Stimulated activated CD4-positive, alpha-beta T cell treated with anti-CD3 and anti-CD28 coated beads, Interleukin-12 subunit alpha, Interleukin-12 subunit beta, amount 100 ng/mL, for 4 hours (primary cell): ENCODE results near the gene CLDN2.
"Not testable (repeated sequence)": the region's sequence is repeated elsewhere in the genome, so short reads cannot be mapped to it uniquely, and the experiment has no call there.

ENCODE experiments used
- DNase-seq: peaks from one replicate; pipeline ENCODE4 v3.0.0-alpha.2; 2020

CLDN2 gene

GRCh38 chrX:106919932-106920452 lies at the start of gene CLDN2:
CLDN2 (plus strand) TSS chrX:106920402; CDS start chrX:106928229, 7,827 bp downstream.
- no peak for DNase-seq

- not testable (repeated sequence) for DNase-seq
These were observed 47.4 kb upstream of the CLDN2 start for GRCh38 chrX:106872796-106873195.

- no peak for DNase-seq
These were observed 46.1 kb upstream of the CLDN2 start for GRCh38 chrX:106874075-106874474.

DNA sequence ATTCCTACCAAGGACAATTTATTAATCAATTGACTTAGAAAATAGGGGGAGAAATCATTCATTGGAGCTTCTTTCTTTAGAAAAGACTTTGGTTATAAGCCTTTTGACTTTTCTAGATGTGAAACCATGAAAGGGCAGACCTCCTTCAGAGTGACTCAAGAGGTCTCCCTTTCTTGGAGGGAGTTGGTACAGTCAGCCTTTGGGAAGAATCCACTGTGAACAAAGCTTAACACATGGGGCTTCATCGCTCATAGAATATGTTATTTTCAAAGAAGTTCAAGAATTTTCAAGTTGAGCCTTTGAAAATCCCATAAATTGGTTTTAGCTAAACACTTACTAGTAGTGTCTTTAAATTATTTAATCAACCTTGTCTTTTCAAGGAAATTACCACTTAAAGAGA lies 45.1 kb upstream of the CLDN2 start:
- DNase-seq = no peak

DNA sequence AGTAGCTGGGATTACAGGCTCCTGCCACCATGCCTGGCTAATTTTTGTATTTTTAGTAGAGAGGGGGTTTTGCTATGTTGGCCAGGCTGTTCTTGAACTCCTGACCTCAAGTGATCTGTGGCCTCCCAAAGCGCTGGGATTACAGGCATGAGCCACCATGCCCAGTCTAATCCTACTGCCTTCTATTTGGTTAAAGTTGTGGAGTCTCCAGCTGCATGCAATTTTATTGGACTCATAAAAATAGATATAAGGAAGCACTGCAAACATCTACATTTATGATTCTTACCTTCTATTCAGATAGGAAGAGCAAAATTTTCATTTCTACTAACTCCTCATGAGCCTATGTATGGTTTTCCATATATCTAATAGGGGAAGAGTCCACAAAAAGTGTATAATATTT lies 30.7 kb upstream of the CLDN2 start:
- DNase-seq = no peak

GRCh38 chrX:106891762-106892460 lies 28.3 kb upstream of the CLDN2 start:
- DNase-seq = no peak

DNA sequence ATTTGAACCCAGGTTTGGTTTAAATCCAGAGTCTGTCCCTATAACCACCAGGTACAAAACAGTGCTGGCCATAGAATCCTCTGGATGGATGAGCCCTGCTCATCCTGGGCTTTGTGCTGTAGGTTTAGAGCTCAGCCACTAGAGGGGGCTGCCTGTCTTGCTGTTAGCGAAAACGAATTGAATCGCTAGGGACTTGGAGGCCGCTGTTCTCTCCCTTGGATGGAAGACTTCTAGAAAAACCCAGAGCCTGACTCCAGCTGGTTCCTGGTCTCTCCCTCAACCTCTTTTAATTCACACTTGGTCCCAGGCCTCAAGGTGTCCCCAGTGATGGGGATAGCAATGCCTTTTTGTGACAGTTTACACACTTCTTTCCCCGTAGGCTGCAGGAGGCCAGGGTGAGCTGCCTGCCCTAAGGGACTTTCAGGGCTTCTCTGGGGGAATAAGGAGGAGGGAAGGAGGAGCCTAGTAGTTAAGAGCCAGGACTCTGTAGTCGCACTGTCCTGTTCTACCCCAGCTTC lies 25.8 kb upstream of the CLDN2 start:
- peak; percentile 24 for DNase-seq

DNA sequence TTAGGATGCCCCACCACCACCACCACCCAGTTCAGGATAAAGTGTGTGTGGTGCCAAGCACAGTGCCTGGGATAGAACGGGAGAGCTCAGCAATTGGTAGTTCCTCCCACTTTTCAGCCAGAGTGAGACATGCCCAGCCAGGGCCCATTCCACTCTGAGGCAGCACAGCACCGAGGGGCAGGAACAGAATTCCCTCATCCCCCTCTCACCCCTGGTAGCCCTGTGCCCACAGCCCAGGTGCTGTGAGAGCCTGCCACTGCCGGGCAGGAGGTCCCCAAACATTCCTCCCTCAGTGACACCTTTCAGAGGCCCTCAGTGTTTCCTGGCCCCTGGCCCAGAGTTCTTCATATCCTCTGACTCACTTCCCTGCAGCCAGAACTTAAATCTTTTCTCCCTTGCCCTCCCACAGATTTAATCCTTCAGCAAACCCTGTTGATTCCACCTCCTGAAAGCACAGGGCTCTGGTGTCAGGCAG lies 25.2 kb upstream of the CLDN2 start:
- no peak for DNase-seq

DNA sequence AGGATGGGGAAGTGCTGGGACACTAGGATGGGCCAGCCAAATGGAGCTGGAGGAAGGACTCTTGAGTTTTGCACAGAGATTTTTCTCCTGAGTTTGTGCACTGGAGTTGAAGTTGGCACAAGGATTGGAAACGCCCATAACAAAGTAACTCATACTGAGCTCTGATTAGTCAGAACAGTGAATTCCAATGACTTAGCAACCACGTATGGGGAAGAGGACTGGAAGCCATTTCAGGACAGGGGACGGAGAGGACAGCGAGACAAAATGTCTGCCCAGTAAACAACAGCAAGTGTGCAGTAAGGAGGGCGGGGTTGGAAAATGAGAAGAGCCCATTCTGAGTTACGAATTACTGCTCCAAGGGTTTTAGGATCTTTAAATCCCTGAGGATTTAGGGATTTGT lies 22.9 kb upstream of the CLDN2 start:
- DNase-seq = no peak

- no peak for DNase-seq
These were observed 21.7 kb upstream of the CLDN2 start for GRCh38 chrX:106898462-106898861.

DNA sequence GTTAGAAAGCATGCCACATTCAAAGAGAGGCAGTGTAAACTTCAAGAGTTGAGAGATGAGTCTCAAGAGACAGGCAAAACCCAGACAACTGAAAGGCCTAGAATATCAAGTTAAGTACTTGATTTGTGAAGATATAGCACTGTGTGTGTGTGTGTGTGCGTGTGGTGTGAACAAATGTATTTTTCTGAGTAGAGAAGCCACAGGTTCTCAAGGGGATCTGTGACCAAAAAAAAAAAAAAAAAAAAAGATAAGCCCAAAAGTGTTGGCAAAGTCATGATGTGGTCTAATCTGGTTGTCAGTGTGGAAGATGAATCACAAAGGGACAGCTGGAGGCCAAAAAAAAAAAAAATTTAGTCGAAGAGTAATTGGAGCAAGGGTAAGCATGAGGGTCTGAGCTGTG lies 20.9 kb upstream of the CLDN2 start:
- DNase-seq = no peak

DNA sequence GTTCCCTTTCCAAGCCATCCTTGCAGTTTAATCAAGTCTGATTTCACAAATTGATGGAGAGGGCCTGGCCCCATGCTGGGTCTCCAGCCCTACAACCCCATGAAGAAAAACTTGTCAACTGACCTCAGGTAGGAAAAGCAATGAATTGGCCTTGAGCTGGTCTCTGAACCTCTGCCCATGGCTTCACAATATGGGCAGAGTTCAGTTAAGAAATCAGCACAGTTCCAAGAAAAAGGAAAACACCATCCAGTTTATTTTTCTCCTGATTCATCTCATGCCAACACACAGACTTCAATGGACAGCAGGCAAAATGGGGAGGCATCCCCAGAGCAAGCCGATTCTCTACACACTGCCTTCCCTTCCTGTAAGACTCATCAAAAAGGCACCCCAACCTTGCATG lies 20.4 kb upstream of the CLDN2 start:
- no peak for DNase-seq

GRCh38 chrX:106901341-106901740 lies 18.9 kb upstream of the CLDN2 start:
- no peak for DNase-seq

DNA sequence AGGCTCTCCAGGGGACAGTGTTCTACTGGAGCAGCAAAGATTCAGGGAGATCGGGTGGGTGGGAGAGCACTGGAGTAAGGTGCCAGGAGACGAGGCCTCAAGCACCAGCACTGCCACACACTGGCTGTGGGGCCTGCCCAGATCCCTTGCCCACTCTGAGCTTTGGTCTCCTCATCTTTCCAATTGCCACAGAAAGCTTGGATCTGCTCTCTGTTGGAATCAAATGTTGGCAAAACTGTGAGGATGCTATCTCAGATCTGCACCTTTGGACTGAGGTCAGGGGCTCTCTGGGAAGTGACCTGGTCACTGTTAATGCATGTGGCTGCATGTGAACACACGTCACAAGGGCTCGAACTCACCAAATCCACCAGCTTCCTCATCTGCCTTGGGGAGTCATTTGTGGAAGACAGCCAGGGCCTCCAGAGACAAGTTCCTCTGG lies 18.4 kb upstream of the CLDN2 start:
- no peak for DNase-seq

- no peak for DNase-seq
These were observed 17.5 kb upstream of the CLDN2 start for GRCh38 chrX:106902684-106903083.

DNA sequence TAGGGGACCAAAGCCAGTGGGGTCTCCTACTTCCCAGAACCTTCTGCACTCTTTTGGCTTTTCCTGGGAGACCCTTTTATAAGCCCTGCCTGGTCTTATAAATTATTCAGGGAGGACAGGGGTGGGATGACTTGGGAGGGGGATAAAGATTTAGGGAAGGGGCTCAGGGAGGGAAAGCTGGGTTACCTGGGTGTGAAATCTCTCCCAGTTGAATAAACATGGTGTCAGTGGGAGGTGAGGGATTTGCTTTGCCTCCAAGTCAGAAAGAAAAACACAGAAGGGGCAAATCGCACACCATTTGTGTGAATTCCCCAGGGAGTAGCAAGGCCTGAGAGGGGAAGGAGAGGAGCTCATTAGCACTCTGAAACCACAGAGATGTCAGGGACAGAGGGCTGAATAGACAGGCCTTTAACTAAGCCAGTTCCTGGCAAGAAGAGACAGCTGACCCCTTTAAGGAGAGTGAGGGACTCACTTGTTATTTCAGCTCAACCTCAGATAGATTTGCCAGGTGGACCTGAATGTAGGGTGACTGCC lies 16.8 kb upstream of the CLDN2 start, which contains the start of gene RIPPLY1:
Gene RIPPLY1 (minus strand): TSS at position 51 of the 534 bp plus-strand sequence. CDS start 54 bp downstream, outside the sequence.
- DNase-seq = no peak

- DNase-seq = no peak
These were observed 16.2 kb upstream of the CLDN2 start for GRCh38 chrX:106903856-106904528.

- DNase-seq = no peak
These were observed 15.0 kb upstream of the CLDN2 start for GRCh38 chrX:106905064-106905708.

DNA sequence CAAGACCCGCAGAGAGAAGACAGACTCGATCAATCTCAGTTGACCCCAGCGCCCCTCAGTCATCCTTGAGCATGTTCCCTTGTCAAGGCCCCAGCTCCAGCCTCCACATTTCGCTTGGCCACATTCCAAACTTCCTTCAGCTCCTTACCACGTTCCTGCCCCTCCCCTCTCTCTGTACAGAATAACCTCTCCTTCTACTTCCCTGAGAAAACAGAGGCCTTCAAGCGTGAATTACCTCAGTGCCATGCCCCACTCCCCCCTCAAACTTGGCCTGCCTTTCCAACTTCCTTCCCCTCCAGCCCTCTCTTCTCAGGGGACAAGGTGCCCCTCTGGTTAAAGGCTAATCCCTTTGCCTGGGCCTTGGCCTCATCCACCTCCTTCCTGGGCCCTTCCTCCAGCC lies 13.8 kb upstream of the CLDN2 start:
- DNase-seq = no peak

- DNase-seq = no peak
These were observed 7.3 kb upstream of the CLDN2 start for GRCh38 chrX:106912864-106913263.

DNA sequence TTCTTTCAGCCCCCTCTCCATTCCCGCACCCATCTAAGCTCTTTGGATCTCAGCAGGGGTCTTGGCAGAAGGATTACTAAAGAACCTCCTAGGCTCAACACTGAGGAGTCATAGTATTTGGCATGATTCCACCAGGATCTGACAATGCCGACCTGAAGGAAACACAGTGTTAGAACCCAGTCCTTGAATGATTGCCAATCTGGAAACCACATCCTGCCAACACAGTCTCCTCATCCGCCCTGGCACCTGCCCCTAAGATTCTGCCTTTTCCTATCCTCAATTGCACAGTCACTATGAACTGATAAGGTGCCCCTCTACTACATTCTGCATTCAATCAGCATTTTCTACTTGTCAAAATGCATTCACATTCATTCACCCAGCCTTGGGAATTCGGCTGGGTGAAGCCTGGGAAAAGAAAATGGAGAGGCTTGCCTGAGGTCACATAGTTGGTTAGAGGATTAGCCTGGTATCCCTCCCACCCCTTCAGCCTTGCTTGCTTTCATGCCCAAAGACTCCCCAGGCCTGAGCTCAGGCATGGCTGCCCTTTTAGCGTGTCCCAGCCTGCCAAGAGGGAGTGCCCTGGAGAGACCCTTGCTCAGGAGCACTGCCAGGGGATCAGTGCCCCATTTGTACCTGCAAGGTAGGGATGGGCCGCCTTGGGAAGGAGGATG lies 2.2 kb upstream of the CLDN2 start:
- no peak for DNase-seq

- DNase-seq = no peak
These were observed 1.4 kb downstream of the CLDN2 start for GRCh38 chrX:106921637-106922036.

DNA sequence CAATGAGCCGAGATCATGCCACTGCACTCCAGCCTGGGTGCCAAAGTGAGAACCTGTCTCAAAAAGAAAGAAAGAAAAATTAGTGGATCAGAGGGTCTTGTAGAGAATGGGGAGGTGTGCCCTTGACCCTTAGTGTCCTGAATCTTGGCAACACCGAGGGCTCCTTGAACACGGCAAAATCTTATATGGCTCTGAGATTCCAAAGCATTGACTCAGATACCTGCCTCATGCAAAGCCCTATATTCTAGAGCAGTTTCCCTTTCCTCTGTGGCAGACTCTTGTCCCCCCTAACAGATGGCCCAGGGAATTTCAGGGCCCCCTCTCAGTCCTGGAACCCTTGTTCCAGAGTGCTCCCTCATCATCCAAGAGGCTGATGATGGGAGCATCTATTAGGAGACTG lies 6.8 kb downstream of the CLDN2 start:
- DNase-seq = no peak
